ENCODE measurements around the gene CCL2.

DNA sequence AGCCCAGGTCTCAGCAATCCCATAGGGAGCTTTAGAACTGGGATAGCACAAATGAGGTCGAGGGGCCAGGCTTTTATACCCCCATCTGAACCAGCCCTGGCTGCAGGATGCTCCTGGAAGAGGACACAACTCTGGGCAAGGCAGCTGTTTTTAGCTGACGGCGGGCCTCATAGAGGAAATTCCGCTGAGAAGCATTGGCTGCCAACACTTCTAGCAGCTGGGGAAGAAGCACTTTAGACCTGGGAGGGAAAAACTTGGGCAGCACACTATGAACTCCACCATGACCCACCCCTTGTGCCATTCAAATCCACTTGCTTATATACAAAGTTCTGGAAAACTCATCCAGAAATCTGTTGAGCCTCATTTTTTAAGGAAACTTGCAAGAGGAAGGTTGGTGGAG is 35.5 kb downstream of the CCL2 start:
- no peak for TF ChIP-seq EZH2 (IDR thresholded peaks at IDR 0.05; ENCODE audit: insufficient read depth, poor library complexity, severe bottlenecking)
- TF ChIP-seq EZH2phosphoT487 (IDR thresholded peaks at IDR 0.05; ENCODE audit: insufficient read depth, low read depth): no peak

Measured in GM23248 (cell line).